Esophagus squamous epithelium (tissue), 4 donors: ENCODE measurements around the gene CPM.

Source experiments
- POLR2A ChIP-seq, 4 donors: fragments of 450-650 bp; IDR thresholded peaks; one replicate each; pipeline ENCODE4 v1.6.1; 2017; ENCODE audit warnings: antibody characterized with exemption in 4 of 4, mild to moderate bottlenecking in 4 of 4, moderate library complexity in 3 of 4
- TF ChIP-seq, protein P1 (sequence below), 6 experiments: fragments of 450-650 bp in 4 of 6; fragments of 200-600 bp in 2 of 6; sonication (generic) in 2 of 6; IDR thresholded peaks; one replicate each; pipeline ENCODE4 v1.5.1; 2016 to 2019; ENCODE audit warnings: antibody characterized with exemption in 6 of 6, mild to moderate bottlenecking in 4 of 6, moderate library complexity in 4 of 6

DNA sequence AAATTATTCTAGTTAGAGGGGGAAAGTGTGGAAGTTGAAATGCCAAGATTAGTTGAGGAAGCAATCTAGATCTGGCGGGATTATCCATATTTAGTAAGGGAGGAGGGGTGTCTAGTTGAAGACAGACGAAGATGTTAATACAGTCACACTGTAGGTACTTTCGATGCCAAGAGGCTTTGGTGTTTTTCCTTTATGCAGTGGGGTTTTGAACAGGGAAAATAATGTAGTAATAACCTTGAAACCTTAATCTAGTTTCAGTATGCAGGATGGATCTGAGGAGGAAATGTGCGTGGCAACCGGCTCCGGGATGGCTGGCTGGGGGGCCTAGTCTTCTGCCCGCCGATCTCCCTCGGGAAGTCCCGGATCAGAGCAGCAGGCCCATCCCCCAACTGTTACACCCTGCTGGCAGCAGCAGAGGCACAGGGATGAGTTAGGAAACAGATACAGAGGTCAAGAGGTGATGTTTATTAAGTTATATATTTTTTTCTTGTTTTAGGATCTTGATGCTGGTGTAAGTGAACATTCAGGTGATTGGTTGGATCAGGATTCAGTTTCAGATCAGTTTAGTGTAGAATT lies 97.5 kb downstream of the CPM start:
- no peak for TF ChIP-seq POLR2A (IDR thresholded peaks at IDR 0.05)
- TF ChIP-seq, protein P1, sequence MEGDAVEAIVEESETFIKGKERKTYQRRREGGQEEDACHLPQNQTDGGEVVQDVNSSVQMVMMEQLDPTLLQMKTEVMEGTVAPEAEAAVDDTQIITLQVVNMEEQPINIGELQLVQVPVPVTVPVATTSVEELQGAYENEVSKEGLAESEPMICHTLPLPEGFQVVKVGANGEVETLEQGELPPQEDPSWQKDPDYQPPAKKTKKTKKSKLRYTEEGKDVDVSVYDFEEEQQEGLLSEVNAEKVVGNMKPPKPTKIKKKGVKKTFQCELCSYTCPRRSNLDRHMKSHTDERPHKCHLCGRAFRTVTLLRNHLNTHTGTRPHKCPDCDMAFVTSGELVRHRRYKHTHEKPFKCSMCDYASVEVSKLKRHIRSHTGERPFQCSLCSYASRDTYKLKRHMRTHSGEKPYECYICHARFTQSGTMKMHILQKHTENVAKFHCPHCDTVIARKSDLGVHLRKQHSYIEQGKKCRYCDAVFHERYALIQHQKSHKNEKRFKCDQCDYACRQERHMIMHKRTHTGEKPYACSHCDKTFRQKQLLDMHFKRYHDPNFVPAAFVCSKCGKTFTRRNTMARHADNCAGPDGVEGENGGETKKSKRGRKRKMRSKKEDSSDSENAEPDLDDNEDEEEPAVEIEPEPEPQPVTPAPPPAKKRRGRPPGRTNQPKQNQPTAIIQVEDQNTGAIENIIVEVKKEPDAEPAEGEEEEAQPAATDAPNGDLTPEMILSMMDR (IDR thresholded peaks at IDR 0.05), result no peak
